ENCODE measurements around the gene WNT7A. TPM values are rescaled to one million over a fixed set of nuclear protein-coding genes. Genes with fewer than 3 reads are reported as not detected.
A peak's percentile ranks its signal among the peaks of the same experiment; 100 is the strongest.

Gene WNT7A
- total RNA-seq, 1 experiment from 2014 or later: 0.07 TPM

DNA sequence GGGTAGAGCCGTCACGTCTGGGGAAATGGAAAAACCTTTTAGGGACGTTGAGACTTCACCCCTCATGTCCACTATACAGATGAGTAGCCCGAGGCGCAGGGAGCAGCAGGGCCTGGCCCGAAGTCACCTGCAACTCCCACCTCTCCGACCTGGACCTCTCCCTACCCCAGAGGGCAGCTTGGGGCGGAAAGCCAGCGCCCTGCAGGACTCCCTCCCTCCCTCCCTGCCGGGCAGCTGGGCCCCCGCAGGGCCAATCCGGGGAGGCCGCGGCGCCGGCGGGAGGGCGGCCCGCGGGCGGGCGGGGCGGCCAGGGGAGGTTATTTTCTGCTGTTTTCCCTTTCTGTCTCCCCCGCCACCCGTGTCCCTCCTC is 2.0 kb downstream of the WNT7A start:
- DNase-seq: no peak
- Histone ChIP-seq H3K4me3 (ENCODE audit: insufficient read depth, low read depth, low read length) (peak overlapping the region; percentile 56; the same call in 1 of the 2 replicates), H3K27me3 (ENCODE audit: control insufficient read depth, insufficient read depth, low read length) (peaks cover 76% of the 10 kb centered on the region), H3K36me3 (replicated peaks; ENCODE audit: control insufficient read depth, insufficient read depth, low read length) (no peaks in the 10 kb centered on the region)

- Histone ChIP-seq H3K4me3 (ENCODE audit: insufficient read depth, low read depth, low read length) (no peak overlapping the region), H3K27me3 (ENCODE audit: control insufficient read depth, insufficient read depth, low read length) (peaks cover 65% of the 10 kb centered on the region), H3K36me3 (replicated peaks; ENCODE audit: control insufficient read depth, insufficient read depth, low read length) (no peaks in the 10 kb centered on the region)
- DNase-seq: no peak
These were observed 3.3 kb downstream of the WNT7A start for GRCh38 chr3:13876451-13877100.

DNA sequence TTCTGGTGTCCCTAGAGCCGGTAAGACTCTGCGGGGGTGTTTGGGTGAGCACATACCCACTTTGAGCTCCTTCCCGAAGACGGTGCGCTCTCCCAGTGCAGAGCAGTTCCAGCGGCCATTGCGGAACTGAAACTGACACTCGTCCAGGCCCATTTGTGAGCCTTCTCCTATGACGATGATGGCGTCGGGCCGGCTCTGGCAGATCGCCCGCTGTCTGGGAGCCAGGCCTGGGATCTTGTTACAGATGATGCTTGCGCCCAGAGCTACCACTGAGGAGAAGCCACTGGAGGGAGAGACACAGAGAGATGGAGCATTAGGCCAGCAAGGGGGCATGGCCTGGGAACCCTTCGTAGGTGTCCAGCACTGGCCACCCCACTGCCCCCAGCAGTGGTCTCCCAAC is 5.0 kb downstream of the WNT7A start:
- no peak for DNase-seq
- Histone ChIP-seq H3K27me3 (ENCODE audit: control insufficient read depth, insufficient read depth, low read length) (peaks cover 49% of the 10 kb centered on the region), H3K4me3 (ENCODE audit: insufficient read depth, low read depth, low read length) (no peak overlapping the region), H3K36me3 (replicated peaks; ENCODE audit: control insufficient read depth, insufficient read depth, low read length) (no peaks in the 10 kb centered on the region)

- H3K36me3 ChIP-seq (replicated peaks; ENCODE audit: control insufficient read depth, insufficient read depth, low read length): no peaks in the 10 kb centered on the region
- DNase-seq: peak; percentile 74
- no peak overlapping the region for H3K4me3 ChIP-seq (ENCODE audit: insufficient read depth, low read depth, low read length)
- peaks cover 39% of the 10 kb centered on the region for H3K27me3 ChIP-seq (ENCODE audit: control insufficient read depth, insufficient read depth, low read length)
These were observed 6.1 kb downstream of the WNT7A start for GRCh38 chr3:13873818-13874217.

DNA sequence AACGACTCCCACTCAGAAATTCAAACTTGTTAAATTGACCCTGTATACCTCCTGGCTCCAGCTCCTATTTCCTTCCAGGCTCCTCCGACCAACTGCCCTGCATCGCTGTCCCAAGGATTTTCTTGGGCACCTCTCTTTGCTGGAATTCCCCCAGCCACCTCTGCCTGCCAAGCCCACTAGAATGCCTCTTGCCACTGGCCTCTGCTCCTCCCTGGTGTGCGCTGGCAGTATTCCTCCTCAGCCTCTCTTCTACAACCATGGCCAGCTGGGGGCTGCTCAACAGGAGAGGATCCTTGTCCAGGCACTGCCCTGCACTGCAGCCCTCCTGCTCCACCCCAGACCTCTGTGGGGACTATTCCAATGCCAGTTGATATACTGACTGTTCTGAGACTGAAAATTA is 7.4 kb downstream of the WNT7A start:
- DNase-seq: no peak
- no peaks in the 10 kb centered on the region for H3K36me3 ChIP-seq (replicated peaks; ENCODE audit: control insufficient read depth, insufficient read depth, low read length)
- peaks cover 25% of the 10 kb centered on the region for H3K27me3 ChIP-seq (ENCODE audit: control insufficient read depth, insufficient read depth, low read length)
- no peak overlapping the region for H3K4me3 ChIP-seq (ENCODE audit: insufficient read depth, low read depth, low read length)

GRCh38 chr3:13871791-13872190 is 8.1 kb downstream of the WNT7A start:
- no peaks in the 10 kb centered on the region for H3K36me3 ChIP-seq (replicated peaks; ENCODE audit: control insufficient read depth, insufficient read depth, low read length)
- no peak overlapping the region for H3K4me3 ChIP-seq (ENCODE audit: insufficient read depth, low read depth, low read length)
- peaks cover 18% of the 10 kb centered on the region for H3K27me3 ChIP-seq (ENCODE audit: control insufficient read depth, insufficient read depth, low read length)
- DNase-seq: no peak

DNA sequence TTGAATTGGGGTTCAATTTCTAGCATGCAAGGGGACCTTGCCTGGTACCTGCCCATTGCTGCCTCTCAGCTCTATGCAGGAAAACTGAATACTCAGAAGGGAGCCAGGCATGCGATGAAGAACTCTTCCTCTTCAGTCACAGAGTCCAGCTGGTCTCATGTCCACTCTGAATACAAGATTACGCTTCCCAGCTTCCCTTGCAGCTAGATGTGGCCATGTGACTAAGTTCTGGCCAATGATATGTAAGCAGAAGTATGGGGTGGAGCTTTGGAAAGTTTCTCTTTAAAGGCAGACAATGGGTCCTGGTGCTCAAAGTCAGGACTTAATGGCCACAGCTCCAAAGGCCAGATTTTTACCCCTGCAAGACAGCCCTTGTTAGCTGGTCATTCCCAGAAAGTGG is 9.0 kb downstream of the WNT7A start:
- no peak for DNase-seq
- Histone ChIP-seq H3K4me3 (ENCODE audit: insufficient read depth, low read depth, low read length) (no peak overlapping the region), H3K27me3 (ENCODE audit: control insufficient read depth, insufficient read depth, low read length) (peaks cover 9% of the 10 kb centered on the region), H3K36me3 (replicated peaks; ENCODE audit: control insufficient read depth, insufficient read depth, low read length) (no peaks in the 10 kb centered on the region)

- Histone ChIP-seq H3K27me3 (ENCODE audit: control insufficient read depth, insufficient read depth, low read length) (peaks cover 7% of the 10 kb centered on the region), H3K36me3 (replicated peaks; ENCODE audit: control insufficient read depth, insufficient read depth, low read length) (no peaks in the 10 kb centered on the region), H3K4me3 (ENCODE audit: insufficient read depth, low read depth, low read length) (no peak overlapping the region)
- DNase-seq: no peak
These were observed 10.0 kb downstream of the WNT7A start for GRCh38 chr3:13869761-13870343.

- H3K27me3 ChIP-seq (ENCODE audit: control insufficient read depth, insufficient read depth, low read length): peaks cover 3% of the 10 kb centered on the region
- H3K36me3 ChIP-seq (replicated peaks; ENCODE audit: control insufficient read depth, insufficient read depth, low read length): no peaks in the 10 kb centered on the region
- no peak for DNase-seq
- H3K4me3 ChIP-seq (ENCODE audit: insufficient read depth, low read depth, low read length): no peak overlapping the region
These were observed 10.8 kb downstream of the WNT7A start for GRCh38 chr3:13868844-13869724.

DNA sequence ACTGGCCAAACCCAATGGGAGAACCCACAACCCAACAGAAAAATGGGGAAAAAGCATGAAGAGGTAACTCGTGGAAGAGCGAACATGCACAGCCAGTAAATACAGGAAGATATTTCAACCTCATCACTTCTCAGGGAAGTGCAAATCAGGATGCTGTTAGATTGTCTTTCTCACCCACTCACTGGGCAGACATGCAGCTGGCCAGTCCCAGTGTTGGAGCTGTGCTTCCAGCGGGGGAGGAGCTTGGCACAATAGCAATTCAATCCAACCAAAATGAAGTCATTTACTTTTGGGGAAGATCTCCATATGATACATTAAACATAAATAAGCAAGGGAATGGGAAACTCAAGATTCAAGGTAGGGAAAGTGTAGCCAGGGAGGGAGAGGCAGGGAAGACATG is 12.1 kb downstream of the WNT7A start:
- H3K27me3 ChIP-seq (ENCODE audit: control insufficient read depth, insufficient read depth, low read length): no peaks in the 10 kb centered on the region
- no peak overlapping the region for H3K4me3 ChIP-seq (ENCODE audit: insufficient read depth, low read depth, low read length)
- no peak for DNase-seq
- no peaks in the 10 kb centered on the region for H3K36me3 ChIP-seq (replicated peaks; ENCODE audit: control insufficient read depth, insufficient read depth, low read length)

DNA sequence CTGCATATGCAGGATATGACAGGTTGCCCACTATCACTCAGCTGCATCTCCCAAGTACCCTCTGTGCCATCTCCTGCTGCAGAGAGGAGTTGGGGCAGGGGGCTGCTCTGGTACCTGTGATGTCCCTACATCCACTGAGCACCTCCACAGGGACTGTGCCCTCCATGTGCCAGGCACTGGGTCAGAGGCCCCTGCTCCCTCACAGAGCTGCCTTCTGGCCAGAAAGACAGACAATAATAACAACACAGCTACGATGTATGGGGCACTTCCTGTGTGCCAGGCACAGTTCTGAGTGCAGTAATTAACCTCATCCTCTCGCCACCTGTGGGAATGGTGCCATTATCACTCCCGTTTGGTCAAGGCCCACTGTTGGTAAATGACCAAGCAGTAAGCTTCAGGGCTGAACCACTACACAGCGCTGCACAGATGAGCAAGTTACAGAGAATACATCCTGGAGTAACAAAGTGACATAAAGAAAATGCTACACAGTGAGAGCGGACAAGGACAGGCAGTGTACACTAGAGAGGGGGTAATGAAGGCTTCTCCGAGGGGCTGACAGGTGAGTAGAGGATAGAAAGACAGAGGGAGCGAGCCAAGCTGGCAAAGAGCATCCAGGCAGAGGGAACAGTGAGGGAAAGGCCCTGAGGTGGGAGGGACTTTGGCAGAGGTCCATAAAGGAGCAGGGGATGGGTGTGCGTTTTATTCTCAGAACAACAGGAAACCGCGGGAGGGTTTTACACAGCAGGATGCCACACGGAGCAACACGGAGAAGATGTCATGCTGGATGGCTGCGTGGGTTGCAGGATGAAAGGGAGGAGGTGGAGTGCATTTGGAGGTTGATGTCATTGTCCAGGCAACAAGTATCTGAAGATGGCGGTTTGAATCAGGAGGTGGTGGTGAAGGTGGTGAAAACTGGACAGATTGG is 13.6 kb downstream of the WNT7A start:
- Histone ChIP-seq H3K4me3 (ENCODE audit: insufficient read depth, low read depth, low read length) (no peak overlapping the region), H3K36me3 (replicated peaks; ENCODE audit: control insufficient read depth, insufficient read depth, low read length) (no peaks in the 10 kb centered on the region), H3K27me3 (ENCODE audit: control insufficient read depth, insufficient read depth, low read length) (no peaks in the 10 kb centered on the region)
- no peak for DNase-seq

DNA sequence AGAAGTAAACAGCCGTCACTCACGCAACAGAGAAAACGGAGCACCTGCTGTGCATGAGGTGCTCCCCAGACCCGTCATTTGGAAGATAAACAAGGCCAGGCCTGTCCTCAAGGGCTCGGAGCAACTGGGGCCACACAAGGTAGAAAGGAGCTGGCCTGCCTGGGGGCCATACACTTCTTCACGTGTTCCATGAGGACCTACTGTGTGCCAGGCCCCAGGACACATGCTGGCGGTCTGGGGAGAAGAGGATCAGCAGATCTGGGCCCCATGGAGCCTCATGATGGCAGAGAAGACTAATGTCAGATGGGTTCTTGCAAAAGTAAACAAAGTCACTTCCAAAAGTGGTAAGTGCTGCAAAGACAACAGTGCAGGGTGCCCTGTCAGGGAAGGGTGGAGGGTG is 14.3 kb downstream of the WNT7A start:
- no peak overlapping the region for H3K4me3 ChIP-seq (ENCODE audit: insufficient read depth, low read depth, low read length)
- H3K27me3 ChIP-seq (ENCODE audit: control insufficient read depth, insufficient read depth, low read length): no peaks in the 10 kb centered on the region
- DNase-seq: no peak
- no peaks in the 10 kb centered on the region for H3K36me3 ChIP-seq (replicated peaks; ENCODE audit: control insufficient read depth, insufficient read depth, low read length)

- H3K27me3 ChIP-seq (ENCODE audit: control insufficient read depth, insufficient read depth, low read length): no peaks in the 10 kb centered on the region
- no peak for DNase-seq
- H3K4me3 ChIP-seq (ENCODE audit: insufficient read depth, low read depth, low read length): no peak overlapping the region
- H3K36me3 ChIP-seq (replicated peaks; ENCODE audit: control insufficient read depth, insufficient read depth, low read length): no peaks in the 10 kb centered on the region
These were observed 14.8 kb downstream of the WNT7A start for GRCh38 chr3:13865106-13865505.

GRCh38 chr3:13863965-13864595 is 15.8 kb downstream of the WNT7A start:
- no peaks in the 10 kb centered on the region for H3K27me3 ChIP-seq (ENCODE audit: control insufficient read depth, insufficient read depth, low read length)
- H3K4me3 ChIP-seq (ENCODE audit: insufficient read depth, low read depth, low read length): no peak overlapping the region
- no peak for DNase-seq
- no peaks in the 10 kb centered on the region for H3K36me3 ChIP-seq (replicated peaks; ENCODE audit: control insufficient read depth, insufficient read depth, low read length)

Data from H7 (cell line).